GM21529 (cell line): ENCODE measurements around the gene BCAS3.

ENCODE experiments used
- ATAC-seq: cut with Tn5 transposase; IDR thresholded peaks from one replicate; pipeline ENCODE4 v1.9.1; 2021; ENCODE audit not compliant: unreplicated experiment

The BCAS3 gene

DNA sequence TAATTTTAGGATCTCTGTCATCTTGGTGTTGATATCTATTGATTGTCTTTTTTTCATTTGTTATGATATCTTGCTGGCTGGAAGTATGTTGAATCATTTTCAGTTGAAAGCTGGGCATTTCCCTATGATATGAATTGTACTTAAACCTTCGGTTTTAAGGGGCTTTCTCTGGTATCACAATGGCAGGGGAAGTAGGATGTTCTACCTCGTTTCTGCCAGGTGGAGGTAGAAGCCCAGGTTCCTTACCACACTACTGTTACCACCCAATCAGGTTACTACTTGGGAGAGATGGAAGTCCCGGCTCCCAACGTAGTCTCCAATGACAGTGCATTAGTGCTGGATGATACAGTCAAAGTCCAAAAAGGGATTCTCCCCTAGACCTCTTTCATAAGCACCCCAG, 440.3 kb downstream of the BCAS3 start:
- no peak for ATAC-seq

DNA sequence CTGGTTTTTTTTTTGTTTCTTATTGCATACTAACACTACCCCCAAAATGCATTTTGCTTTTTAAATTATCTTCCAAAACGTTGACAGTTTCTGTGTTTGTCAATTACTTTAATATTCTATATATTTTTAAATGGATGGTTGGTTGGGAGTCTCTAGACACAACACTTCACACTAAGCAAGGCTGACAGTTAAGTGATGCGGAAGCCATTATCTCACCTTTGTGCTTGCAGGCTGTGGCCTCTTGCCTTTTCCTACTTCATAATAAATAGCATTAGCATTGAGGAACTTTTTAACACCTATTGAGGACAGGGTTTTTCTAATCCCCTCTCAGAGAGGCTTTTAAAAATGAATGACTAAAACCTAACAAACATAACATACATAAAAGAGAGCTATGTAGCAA, 441.2 kb downstream of the BCAS3 start:
- no peak for ATAC-seq

DNA sequence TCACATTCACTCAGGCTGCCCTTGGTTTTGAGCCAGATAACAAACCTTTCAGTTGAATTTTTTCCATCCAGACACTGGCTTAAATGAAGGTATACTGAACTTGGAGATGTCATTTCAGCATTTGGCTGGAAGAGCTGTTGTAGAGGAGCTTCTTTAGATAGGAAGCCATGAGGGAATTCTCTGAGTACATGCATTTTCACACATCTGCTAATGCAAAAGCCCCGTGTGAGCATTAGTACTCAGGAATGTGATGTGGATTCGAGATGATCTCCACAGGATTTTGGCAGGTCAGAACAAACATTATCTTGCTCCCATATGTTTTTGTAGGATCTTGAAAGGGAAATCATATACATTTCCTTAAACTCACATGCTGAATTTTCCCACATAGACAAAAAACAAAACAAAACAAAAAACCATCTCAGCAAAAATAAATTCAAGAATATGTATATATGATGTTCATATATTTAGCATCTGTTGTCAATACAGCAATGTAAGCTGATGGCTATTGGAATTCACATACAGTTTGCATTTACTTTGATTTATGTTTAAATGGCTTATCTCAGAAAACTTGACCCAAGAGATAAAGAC, 444.8 kb downstream of the BCAS3 start:
- ATAC-seq: no peak

DNA sequence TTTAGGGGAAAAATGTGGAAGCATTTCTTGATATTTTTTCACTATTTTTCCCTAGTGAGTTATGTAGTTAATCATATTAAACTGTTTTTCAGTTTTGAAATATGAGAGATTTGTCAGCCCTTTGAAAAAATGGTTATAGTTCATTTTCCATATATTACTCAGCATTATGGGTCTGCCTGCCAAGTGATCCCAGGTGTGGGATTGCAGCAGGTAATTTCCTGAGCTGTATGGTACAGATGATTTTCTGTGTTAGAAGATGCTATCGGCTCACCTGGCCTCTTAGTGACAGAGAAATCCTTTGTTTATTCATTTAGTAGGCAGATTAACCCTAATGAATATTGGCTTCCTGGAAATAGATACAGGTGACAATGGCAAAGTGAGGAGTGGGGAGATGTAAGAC, 446.9 kb downstream of the BCAS3 start:
- ATAC-seq: no peak

DNA sequence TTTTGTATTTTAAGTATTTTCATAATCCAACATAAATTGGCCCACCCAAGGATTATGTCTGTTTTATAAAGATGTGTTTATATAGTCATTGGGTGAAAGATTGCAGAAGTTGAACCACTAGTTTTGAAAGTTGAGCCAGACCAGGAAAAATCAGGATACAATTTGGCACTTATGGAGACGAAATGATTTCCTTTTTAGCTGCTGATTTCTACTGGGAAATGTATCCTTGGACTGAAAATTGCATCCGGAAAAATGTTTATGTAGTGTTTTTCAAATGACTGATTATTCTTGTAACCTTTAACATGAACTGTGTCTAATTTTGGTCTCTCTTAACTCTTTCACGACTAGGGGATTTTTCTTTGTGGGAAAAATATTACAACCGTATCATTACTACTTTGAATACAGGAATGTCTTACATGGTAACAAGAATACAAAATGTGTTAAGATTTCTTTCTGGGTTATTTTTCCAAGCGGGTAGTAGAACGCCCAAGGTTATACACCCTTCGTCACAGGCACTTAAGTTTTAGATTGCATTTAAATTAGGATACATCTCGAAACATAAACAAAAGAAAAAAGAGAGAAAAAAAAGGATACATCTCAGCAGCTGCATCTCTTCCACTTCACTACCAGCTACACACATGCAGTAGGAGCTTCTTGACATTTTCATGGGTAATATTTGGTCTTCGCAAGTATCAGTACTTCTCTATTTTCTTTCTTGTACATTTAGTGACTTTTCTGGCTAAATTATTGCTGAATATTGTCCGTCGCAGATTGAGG, 449.0 kb downstream of the BCAS3 start:
- ATAC-seq: no peak

DNA sequence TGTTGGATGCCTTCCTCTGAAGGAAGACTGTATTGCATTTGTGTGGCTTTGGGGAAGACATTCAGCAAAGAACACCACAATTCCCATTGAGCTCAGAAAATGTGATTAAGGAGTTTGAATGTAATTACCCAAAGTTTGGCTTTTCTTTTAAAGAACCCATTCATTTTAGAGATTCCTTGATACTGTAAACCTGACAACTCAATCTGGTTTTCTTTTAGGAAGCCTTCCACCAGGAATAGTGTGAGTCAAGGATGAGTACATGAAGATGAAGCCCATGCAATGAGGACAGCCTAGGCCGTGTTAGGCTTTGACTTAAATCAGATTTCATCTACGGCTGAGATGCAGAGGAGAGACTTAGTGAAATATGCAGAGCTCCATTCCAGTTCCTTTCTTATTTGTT, 450.3 kb downstream of the BCAS3 start:
- ATAC-seq: no peak

DNA sequence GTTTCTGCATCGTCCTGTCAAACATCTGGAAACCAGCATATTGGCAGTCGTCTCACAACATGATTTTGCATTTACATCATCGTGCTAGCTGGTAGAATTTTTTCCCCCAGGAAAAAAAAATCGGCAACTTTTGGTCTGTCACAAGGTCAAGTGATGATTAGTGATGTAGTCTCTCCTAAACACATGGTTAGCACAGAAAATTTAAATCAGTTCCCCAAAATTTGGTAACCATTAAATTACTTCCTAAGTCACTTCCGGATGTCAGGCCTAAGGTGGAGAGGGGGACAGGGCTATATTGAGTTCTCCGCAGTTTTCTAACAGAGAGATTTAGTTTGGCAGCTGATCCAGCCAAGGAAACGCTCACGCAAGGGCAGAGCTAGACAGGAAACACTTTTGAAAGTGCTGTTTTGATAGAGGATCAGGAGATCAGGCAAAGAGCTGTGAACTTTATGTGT, 451.0 kb downstream of the BCAS3 start:
- ATAC-seq: no peak

DNA sequence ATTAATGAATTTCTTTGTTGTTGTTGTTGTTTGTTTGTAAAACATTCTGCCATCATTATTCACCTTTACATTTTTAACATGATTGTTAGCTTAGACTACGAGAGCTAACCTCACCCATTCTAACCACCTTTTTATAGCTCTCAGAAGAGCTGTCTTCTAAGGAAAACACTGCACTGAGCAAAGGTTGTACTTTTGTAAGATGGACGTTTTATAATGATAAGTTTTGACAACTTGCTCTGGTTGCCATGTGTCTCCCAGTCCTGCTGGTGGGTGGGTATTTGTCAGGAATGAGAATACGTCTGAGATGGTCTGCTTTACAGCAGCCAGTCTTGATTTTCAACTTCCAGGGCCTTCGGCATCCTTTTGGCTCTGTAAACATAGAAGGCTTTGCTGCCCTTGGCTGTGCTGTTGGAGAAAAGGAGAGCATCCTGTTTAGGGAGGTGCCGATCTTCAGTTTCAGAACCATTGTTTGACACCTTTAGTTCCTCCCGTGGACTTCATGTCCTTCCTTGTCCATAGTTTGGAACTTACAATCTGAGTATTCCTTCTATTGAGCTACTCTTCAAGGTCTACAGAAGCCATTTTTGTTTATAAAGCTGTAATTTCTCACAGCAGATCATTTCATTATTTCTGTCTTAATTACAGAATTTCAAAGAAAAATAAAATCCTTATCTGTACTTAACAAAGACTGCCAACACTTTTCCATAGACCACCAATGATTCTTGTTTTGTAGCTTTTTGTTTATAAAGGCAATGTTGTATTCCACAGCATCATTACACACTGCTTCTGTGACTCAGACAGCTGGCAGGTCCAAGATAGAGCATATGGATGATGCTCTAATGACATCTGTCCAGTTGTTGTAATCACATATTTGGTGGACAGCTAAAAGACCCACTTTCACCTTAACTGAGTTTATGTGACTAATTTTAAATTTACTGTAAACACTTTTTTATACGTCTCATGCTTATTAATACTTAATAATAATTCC, 451.9 kb downstream of the BCAS3 start:
- no peak for ATAC-seq

DNA sequence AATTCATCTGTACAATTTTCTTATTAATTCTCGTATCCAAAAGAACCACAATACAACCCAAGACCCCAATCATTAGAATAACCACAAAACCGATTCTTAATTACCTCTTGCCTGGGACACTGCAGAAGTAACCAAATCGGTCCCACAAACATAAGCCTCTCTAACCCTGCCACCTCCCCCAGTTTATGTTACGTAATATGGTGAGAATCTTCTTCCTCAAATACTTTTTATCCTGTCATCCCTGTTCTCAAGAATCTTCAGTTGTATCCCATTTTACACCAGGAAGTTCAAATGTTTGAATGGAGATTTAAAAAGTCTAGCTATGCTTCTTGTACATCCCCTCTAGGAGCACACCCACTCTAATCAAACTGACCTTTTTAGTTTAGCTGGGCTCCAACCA, 452.7 kb downstream of the BCAS3 start:
- no peak for ATAC-seq

DNA sequence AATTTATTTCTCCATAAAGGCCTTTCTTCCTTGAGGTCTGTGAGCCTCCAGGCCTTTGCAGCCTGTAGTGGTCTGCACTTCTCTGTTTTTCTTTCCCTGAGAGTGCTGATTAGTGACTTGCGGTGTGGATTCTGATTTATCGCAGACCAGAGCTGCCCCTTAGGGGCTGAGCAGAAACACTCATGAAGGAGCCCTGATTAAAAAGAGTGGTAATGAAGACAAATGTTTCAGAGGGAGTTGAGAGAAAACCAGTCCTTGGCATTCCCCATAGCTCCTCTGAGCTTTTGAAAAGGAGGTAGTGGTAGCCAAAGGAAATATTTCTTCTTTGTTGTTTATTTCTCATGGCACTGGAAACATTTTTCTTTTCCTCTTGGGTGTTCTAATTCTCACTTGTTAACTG, 453.9 kb downstream of the BCAS3 start:
- no peak for ATAC-seq

DNA sequence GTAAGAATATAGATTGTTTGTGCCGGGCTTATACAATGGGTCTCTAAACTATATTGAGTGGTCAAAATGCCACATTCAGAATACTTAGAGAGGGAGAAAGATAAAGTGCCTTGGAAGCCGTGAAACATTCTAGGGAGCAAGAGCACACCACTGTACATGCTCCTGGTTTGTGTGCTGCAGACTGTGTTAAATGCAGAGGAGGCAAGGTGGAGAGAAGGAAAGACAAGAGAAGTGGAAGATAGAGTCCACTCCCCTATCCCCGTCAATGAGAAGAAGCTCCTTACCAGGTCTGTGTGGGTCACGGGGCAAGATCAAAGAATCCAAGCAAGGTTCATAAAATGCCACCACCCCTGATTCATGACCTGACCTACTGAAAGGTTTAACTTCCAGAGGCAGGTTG, 454.9 kb downstream of the BCAS3 start:
- no peak for ATAC-seq

DNA sequence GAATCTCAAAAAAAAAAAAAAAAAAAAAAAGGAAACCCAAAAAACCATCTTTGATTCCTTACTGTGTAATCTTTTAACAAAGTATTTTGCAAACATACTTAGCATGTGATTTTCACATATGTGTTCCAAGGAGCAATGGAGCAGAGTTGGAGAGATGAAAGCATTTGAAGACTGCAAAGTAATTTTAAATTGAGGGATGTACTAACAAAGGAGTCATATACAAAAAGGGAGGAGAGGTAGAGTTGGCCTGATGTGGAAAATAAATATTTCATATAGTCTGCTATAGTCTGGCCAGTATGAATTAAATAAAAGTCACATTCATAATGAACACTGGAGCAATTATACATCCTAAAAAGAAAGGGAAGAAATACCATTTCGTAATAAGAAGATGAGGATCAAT, 456.2 kb downstream of the BCAS3 start:
- ATAC-seq: no peak

DNA sequence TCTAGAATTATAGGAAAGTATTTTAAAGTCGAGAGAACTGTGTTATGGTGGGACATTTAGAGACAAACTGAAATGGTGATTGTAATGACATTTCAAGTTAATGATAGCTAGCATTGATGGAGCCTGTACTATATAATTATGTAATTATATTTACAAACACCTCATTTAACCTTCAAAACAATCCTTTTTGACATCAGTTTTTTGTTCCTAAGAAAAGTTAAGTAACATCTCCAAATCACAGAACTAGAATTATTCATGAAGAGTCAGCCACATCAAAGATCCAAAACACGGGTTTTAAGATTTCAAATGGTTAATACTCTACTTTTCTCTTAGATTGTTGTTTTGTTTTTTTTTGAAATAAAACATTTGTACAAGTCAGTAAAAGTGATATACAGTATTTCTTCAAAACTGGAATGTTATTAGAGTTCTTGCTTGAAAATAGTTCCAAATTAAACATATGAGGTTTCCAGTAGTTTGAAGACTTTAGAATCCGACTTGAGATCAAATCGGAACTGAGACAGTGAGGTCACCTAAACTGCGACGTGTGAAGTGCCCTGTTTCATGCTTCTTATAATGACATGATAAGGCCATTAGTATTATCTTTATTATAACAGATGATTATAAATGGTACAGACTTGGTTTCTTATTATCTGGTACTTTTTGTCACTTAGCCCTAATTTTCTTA, 457.0 kb downstream of the BCAS3 start:
- no peak for ATAC-seq

DNA sequence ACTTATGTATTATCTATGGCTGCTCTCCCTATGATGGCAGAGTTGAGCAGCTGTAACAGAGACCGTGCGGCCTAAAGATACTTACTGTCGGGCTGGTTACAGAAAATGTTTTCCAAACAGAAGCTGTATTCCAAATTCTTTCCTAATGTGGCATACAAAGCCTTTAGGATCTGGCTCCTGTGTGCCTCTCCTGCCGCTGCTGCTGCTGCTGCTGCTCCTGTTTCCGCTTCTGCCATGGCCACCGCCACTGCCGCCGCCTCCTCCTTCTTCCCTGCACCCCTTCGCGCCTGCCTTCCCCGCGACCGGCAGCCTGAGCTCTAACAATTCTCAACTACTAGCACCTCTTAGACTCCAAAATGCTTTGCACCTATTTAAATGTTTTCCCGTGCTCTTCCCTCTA, 458.1 kb downstream of the BCAS3 start:
- no peak for ATAC-seq

DNA sequence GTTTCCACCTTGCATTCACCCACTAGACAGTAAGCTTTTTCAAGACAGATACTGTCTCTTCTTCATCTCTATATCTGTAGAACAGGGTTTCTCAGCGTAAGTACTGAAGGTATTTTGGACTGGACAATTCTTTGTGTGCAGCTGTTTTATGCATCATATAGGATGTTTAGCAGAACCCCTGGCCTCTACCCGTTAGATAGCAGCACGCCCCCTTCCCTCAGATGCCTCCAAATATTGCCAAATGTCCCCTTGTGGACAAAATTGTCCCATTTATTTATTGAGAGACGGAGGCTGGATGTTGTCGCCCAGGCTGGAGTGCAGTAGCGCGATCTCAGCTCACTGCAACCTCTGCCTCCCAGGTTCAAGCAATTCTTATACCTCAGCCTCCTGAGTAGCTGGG, 458.6 kb downstream of the BCAS3 start:
- no peak for ATAC-seq

DNA sequence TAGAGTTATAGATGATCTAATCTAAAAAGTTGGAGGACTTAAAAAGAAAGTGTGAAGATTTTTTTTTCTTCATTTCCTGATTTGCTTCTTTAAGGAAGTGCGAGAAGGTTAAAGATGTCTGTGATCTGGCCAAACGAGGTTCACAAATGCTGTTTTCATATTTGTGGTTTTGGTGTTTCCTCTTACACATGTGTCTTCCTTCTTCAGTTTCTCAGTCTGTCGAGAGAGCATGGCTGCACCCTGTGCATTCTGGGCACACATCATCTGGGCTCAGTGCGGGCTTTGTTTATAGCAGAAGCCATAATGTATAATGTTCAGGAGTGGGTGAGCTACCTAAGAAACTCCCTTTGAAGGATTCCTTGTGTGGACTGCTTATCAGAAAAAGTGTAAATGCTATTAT, 461.6 kb downstream of the BCAS3 start:
- peak; percentile 100 for ATAC-seq

DNA sequence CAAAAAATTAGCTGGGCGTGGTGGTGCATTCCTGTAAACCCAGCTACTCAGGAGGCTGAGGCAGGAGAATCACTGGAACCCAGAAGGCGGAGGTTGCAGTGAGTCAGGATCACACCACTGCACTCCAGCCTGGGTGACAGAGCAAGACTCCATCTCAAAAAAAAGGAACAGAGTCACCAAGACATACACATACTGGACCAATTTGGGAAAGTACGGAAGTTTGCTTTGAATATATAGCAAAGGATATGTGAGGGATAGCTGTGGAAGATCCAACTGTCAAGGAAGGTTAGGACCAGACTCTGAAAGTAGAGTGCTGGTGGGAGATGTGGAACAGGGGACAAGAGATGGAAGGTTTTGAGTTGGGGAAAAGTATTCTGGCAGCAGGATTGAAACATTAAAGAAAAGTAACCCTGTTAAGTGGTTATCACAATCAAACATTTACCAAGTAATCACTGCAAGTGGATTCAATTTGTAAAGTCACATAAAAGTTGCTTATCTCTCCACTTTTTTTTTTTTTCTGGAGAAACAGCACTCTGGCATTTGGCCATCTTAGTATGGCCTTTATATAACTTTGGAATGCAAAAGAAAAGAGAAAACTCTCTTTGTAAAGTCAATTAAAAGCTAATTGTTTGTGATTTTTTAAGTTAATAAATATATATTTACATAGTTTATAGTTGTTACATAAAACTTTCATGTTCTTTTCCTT, 462.6 kb downstream of the BCAS3 start:
- no peak for ATAC-seq

DNA sequence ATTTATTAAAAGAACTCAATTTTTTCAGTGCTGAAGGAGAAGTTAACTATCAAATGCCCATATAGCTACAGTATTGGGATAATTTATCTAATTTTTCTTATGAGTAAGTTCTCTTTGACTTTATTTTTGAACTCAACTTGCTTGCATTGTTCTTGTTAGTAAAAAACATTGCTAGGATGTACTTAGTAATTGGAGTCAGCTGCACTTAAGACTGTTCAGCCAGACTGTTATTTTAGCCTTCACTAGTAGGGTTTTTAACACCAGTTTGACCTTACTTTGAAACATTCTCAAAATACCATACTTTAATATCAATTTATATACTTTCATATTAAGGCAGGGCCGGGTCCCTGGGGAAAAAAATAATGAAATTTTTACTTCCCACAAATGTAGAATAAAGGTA, 465.4 kb downstream of the BCAS3 start:
- no peak for ATAC-seq

DNA sequence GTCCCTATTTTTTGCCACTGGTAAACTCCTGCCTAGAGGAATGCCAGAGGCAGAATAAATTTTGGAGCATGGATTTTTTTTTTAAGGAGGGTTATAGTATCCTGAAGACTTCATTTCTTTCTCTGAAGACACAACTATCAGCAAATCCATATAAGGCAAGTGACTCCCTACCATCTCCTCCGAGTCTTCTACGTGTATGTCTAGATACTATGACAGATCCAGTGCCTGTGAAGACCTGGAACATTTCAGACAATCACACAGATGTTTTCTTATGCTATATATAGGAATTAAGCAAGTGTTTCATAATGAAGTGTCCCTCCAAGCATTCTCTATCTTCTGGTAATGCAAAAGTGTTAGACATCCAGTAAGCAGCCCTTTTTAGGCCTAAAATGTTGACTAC, 466.5 kb downstream of the BCAS3 start:
- ATAC-seq: no peak
